ENCODE results near the gene SSUH2. TPM values are rescaled to one million over a fixed set of nuclear protein-coding genes. Genes with fewer than 3 reads are reported as not detected.

Gene SSUH2
- total RNA-seq, 1 experiment from 2014 or later, result 0.94 TPM

DNA sequence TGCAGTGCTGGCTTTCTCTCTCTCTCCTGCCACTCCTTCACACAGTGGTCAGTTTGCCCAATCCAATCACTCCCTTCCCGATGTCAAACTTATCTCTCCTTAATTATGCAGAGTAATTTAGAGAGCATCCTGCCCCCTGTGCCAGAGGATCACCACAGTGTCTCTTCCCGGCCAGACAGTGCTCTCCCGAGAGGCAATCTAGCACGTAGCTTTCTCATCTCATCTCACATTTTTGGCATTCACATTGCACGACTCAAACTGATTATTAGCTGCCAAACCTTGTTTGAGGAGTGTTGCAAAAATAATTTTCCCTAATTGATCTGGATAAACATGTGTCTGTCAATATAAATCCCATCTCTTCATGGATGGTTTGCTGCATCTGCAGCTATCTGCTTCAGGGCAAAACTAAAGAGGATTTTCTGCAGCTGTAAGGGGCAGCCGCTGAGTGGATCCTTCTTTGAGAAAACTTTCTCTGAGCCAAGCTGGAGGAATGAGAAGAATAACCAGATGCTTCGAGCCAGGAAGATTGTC is 37.8 kb downstream of the SSUH2 start:
- no peak overlapping the region for H3K4me3 Mint-ChIP-seq
- no peak for DNase-seq (ENCODE audit: low spot score)
- ATAC-seq, result no peak
- peaks cover 6% of the 10 kb centered on the region; the same call in 1 of the 2 replicates for H3K36me3 Mint-ChIP-seq
- CTCF ChIA-PET, result interaction anchor here (0.5 to 1.5 kb wide), 4 partner anchors 16 to 317 kb away, joined by 3 to 6 read pairs (median 4); partner anchors contain the start of gene LMCD1
- H3K9me3 Mint-ChIP-seq, result peaks cover 11% of the 10 kb centered on the region; the same call in 1 of the 2 replicates
- TF ChIP-seq ESRRA (CRISPR knock-in tag; IDR thresholded peaks at IDR 0.05; ENCODE audit: borderline replicate concordance), result no peak
- no peak for TF ChIP-seq NR1H2 (CRISPR knock-in tag; IDR thresholded peaks at IDR 0.05)
- no peak for TF ChIP-seq CREM (CRISPR knock-in tag; IDR thresholded peaks at IDR 0.05)
- TF ChIP-seq CREB1 (CRISPR knock-in tag; IDR thresholded peaks at IDR 0.05), result no peak
- TF ChIP-seq NFATC4 (CRISPR knock-in tag; IDR thresholded peaks at IDR 0.05), result no peak
- TF ChIP-seq, protein P1, sequence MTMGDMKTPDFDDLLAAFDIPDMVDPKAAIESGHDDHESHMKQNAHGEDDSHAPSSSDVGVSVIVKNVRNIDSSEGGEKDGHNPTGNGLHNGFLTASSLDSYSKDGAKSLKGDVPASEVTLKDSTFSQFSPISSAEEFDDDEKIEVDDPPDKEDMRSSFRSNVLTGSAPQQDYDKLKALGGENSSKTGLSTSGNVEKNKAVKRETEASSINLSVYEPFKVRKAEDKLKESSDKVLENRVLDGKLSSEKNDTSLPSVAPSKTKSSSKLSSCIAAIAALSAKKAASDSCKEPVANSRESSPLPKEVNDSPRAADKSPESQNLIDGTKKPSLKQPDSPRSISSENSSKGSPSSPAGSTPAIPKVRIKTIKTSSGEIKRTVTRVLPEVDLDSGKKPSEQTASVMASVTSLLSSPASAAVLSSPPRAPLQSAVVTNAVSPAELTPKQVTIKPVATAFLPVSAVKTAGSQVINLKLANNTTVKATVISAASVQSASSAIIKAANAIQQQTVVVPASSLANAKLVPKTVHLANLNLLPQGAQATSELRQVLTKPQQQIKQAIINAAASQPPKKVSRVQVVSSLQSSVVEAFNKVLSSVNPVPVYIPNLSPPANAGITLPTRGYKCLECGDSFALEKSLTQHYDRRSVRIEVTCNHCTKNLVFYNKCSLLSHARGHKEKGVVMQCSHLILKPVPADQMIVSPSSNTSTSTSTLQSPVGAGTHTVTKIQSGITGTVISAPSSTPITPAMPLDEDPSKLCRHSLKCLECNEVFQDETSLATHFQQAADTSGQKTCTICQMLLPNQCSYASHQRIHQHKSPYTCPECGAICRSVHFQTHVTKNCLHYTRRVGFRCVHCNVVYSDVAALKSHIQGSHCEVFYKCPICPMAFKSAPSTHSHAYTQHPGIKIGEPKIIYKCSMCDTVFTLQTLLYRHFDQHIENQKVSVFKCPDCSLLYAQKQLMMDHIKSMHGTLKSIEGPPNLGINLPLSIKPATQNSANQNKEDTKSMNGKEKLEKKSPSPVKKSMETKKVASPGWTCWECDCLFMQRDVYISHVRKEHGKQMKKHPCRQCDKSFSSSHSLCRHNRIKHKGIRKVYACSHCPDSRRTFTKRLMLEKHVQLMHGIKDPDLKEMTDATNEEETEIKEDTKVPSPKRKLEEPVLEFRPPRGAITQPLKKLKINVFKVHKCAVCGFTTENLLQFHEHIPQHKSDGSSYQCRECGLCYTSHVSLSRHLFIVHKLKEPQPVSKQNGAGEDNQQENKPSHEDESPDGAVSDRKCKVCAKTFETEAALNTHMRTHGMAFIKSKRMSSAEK (CRISPR knock-in tag; IDR thresholded peaks at IDR 0.05; ENCODE audit: borderline replicate concordance), result no peak
- no peak for TF ChIP-seq ZNF232 (CRISPR knock-in tag; IDR thresholded peaks at IDR 0.05)
- no peak for TF ChIP-seq GABPB1 (CRISPR knock-in tag; IDR thresholded peaks at IDR 0.05)
- TF ChIP-seq HMGA2 (CRISPR knock-in tag; IDR thresholded peaks at IDR 0.05), result no peak
- no peak for TF ChIP-seq GTF2I (CRISPR knock-in tag; conservative IDR thresholded peaks at IDR 0.05)
- no peak for TF ChIP-seq FOXJ3 (CRISPR knock-in tag; IDR thresholded peaks at IDR 0.05; ENCODE audit: borderline replicate concordance)
- TF ChIP-seq, protein P2, sequence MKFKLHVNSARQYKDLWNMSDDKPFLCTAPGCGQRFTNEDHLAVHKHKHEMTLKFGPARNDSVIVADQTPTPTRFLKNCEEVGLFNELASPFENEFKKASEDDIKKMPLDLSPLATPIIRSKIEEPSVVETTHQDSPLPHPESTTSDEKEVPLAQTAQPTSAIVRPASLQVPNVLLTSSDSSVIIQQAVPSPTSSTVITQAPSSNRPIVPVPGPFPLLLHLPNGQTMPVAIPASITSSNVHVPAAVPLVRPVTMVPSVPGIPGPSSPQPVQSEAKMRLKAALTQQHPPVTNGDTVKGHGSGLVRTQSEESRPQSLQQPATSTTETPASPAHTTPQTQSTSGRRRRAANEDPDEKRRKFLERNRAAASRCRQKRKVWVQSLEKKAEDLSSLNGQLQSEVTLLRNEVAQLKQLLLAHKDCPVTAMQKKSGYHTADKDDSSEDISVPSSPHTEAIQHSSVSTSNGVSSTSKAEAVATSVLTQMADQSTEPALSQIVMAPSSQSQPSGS (CRISPR knock-in tag; IDR thresholded peaks at IDR 0.05; ENCODE audit: borderline replicate concordance, low read depth), result no peak
- TF ChIP-seq NR3C1 (CRISPR knock-in tag; conservative IDR thresholded peaks at IDR 0.05; ENCODE audit: low read depth), result no peak
- TF ChIP-seq, protein P3, sequence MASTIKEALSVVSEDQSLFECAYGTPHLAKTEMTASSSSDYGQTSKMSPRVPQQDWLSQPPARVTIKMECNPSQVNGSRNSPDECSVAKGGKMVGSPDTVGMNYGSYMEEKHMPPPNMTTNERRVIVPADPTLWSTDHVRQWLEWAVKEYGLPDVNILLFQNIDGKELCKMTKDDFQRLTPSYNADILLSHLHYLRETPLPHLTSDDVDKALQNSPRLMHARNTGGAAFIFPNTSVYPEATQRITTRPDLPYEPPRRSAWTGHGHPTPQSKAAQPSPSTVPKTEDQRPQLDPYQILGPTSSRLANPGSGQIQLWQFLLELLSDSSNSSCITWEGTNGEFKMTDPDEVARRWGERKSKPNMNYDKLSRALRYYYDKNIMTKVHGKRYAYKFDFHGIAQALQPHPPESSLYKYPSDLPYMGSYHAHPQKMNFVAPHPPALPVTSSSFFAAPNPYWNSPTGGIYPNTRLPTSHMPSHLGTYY (CRISPR knock-in tag; IDR thresholded peaks at IDR 0.05), result no peak
- TF ChIP-seq, protein P4, sequence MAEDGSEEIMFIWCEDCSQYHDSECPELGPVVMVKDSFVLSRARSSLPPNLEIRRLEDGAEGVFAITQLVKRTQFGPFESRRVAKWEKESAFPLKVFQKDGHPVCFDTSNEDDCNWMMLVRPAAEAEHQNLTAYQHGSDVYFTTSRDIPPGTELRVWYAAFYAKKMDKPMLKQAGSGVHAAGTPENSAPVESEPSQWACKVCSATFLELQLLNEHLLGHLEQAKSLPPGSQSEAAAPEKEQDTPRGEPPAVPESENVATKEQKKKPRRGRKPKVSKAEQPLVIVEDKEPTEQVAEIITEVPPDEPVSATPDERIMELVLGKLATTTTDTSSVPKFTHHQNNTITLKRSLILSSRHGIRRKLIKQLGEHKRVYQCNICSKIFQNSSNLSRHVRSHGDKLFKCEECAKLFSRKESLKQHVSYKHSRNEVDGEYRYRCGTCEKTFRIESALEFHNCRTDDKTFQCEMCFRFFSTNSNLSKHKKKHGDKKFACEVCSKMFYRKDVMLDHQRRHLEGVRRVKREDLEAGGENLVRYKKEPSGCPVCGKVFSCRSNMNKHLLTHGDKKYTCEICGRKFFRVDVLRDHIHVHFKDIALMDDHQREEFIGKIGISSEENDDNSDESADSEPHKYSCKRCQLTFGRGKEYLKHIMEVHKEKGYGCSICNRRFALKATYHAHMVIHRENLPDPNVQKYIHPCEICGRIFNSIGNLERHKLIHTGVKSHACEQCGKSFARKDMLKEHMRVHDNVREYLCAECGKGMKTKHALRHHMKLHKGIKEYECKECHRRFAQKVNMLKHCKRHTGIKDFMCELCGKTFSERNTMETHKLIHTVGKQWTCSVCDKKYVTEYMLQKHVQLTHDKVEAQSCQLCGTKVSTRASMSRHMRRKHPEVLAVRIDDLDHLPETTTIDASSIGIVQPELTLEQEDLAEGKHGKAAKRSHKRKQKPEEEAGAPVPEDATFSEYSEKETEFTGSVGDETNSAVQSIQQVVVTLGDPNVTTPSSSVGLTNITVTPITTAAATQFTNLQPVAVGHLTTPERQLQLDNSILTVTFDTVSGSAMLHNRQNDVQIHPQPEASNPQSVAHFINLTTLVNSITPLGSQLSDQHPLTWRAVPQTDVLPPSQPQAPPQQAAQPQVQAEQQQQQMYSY (CRISPR knock-in tag; IDR thresholded peaks at IDR 0.05), result no peak
- no peak for TF ChIP-seq IRF2 (CRISPR knock-in tag; IDR thresholded peaks at IDR 0.05; ENCODE audit: borderline replicate concordance, low read depth)
- peaks cover 14% of the 10 kb centered on the region for H3K4me1 Mint-ChIP-seq
- POLR2A ChIA-PET, result no interaction called here
- no peaks in the 10 kb centered on the region for H3K27me3 Mint-ChIP-seq (ENCODE audit: low read depth)
- no peak overlapping the region for H3K27ac Mint-ChIP-seq
